ENCODE data around the gene RAE1. TPM values are rescaled to one million over a fixed set of nuclear protein-coding genes. Genes with fewer than 3 reads are reported as not detected.

Gene RAE1
- total and polyA plus RNA-seq, 7 donors: 9.1 to 23.6 (median 14.7) TPM

DNA sequence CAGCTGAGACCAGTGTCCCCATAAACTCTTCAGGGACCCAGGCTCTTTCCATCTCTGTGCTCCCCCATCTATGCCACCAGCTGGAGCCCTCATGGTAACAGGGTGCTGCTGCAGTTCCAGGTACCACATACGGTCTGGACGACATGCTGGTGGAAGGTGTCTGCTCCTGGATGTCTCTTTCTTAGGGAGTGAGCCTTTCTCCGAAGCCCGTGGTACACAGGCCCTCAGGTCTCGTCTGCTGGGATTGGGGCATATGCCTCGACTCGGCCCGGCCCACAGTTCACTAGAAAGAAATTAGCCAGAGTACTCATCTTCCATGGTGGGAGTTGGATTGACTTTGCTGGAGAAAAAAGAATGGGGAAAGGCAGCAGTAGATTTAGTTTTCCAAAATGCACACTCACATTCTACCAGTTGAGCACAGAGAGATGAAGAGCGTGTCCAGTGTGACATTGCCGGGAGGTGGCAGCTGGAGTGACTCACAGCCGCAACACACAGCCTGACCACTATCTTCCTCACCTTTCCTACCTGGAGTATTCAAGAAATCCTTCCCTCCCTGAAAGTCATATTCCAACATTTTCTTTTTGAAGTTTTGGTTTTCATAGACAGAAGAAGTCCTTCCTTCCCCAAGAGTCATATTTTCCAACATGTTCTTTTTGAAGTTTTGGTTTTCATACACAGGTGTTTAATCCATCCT, 40.1 kb upstream of the RAE1 start:
- TF ChIP-seq, protein P1, sequence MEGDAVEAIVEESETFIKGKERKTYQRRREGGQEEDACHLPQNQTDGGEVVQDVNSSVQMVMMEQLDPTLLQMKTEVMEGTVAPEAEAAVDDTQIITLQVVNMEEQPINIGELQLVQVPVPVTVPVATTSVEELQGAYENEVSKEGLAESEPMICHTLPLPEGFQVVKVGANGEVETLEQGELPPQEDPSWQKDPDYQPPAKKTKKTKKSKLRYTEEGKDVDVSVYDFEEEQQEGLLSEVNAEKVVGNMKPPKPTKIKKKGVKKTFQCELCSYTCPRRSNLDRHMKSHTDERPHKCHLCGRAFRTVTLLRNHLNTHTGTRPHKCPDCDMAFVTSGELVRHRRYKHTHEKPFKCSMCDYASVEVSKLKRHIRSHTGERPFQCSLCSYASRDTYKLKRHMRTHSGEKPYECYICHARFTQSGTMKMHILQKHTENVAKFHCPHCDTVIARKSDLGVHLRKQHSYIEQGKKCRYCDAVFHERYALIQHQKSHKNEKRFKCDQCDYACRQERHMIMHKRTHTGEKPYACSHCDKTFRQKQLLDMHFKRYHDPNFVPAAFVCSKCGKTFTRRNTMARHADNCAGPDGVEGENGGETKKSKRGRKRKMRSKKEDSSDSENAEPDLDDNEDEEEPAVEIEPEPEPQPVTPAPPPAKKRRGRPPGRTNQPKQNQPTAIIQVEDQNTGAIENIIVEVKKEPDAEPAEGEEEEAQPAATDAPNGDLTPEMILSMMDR (IDR thresholded peaks at IDR 0.05): no peak
- no peak overlapping the region for H3K4me3 ChIP-seq
- WGBS, 3 donors: 92 to 95% (median 93%) methylated on average over 11 of the region's 11 CpGs
- no peak overlapping the region for H3K27ac ChIP-seq
- H3K4me1 ChIP-seq: no peaks in the 10 kb centered on the region
- DNase-seq: no peak
- intact Hi-C loops (cut with DNase I): no loop called here
- H3K27me3 ChIP-seq (ENCODE audit: insufficient read depth in 3 of 3, low read length in 2 of 3): peaks cover 0 to 18% (median 4%) of the 10 kb centered on the region in 3 donors
- no peak for ATAC-seq
- H3K9me3 ChIP-seq: no peaks in the 10 kb centered on the region
- no peaks in the 10 kb centered on the region for H3K36me3 ChIP-seq (ENCODE audit: insufficient read depth in 1 of 2, low read depth in 1 of 2)

DNA sequence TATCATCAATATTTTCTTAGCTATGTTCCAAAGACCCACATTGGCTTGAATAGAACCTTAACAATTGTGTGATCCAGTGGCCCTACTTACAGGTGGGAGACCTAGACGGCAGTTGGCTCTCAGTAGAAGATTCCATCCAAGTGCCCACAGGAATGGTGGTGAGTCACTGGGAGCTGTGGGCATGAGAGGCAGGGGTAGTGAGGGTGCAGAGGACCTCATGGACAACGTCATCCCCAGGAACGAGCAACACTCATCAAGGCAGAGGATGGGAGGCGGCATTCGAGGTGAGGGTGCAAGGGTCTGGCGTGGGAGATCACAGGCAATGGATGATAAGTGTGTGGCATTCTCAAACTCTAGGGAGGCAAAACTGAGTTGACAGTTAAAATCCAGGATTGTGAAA, 38.9 kb upstream of the RAE1 start:
- DNase-seq (no peak), ATAC-seq (no peak)
- no peaks in the 10 kb centered on the region for H3K9me3 ChIP-seq
- no peaks in the 10 kb centered on the region for H3K36me3 ChIP-seq (ENCODE audit: insufficient read depth in 1 of 2, low read depth in 1 of 2)
- H3K4me3 ChIP-seq: no peak overlapping the region
- TF ChIP-seq, protein P1 (IDR thresholded peaks at IDR 0.05): no peak
- H3K4me1 ChIP-seq: no peaks in the 10 kb centered on the region
- no peak overlapping the region for H3K27ac ChIP-seq
- peaks cover 0 to 18% (median 4%) of the 10 kb centered on the region in 3 donors for H3K27me3 ChIP-seq (ENCODE audit: insufficient read depth in 3 of 3, low read length in 2 of 3)
- intact Hi-C loops (cut with DNase I): no loop called here
- WGBS, 3 donors: 88 to 90% (median 90%) methylated on average over 6 of the region's 6 CpGs

DNA sequence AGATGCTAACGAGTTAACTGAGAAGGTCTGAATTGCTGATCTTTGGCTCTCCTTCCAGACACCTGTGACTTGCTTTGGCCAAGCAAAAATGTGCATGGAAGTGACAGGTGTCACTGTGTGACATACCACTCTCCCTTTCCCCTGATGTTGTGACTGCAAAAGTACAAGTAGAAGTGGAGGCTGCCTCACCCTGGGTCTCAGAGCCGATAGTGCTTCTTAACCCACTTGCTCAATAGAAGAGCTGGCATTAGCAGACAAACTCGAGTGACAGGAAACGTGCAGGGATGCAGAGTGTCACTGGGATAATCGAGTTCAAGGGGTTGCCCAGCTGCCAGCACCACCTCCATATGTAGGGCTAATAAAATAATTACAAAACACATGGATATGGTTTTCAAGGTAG, 37.8 kb upstream of the RAE1 start:
- no peak for DNase-seq
- Histone ChIP-seq H3K27me3 (ENCODE audit: insufficient read depth in 3 of 3, low read length in 2 of 3) (peaks cover 0 to 18% (median 0%) of the 10 kb centered on the region in 3 donors), H3K27ac (no peak overlapping the region), H3K4me3 (no peak overlapping the region), H3K9me3 (no peaks in the 10 kb centered on the region), H3K4me1 (no peaks in the 10 kb centered on the region), H3K36me3 (ENCODE audit: insufficient read depth in 1 of 2, low read depth in 1 of 2) (no peaks in the 10 kb centered on the region)
- ATAC-seq: no peak
- TF ChIP-seq, protein P1 (IDR thresholded peaks at IDR 0.05): no peak
- WGBS, 3 donors: 30 to 47% (median 30%) methylated on average over 5 of the region's 5 CpGs
- intact Hi-C loops (cut with DNase I): no loop called here

DNA sequence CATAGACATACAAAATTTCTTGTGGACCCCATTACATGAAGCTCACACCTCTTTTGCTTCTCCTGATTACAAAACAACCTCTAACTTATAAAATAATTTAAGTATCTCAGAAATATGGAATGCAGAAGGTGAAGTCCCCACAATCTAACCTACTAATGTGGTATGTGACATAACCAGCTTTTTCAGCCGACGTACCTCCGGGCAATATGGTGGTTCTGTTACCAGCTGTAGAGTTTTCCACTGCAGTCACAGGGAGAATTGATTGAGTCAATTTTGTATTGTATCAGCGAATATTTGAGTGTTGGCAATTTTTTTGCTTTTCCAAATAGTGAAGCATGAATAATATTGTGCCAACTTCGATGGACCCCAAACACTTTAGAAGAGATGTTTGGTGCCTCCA, 37.1 kb upstream of the RAE1 start:
- H3K36me3 ChIP-seq (ENCODE audit: insufficient read depth in 1 of 2, low read depth in 1 of 2): no peaks in the 10 kb centered on the region
- TF ChIP-seq, protein P1 (IDR thresholded peaks at IDR 0.05): no peak
- H3K27me3 ChIP-seq (ENCODE audit: insufficient read depth in 3 of 3, low read length in 2 of 3): peaks cover 0 to 18% (median 0%) of the 10 kb centered on the region in 3 donors
- no peaks in the 10 kb centered on the region for H3K9me3 ChIP-seq
- H3K27ac ChIP-seq: no peak overlapping the region
- WGBS, 3 donors: 85 to 93% (median 86%) methylated on average over 5 of the region's 5 CpGs
- ATAC-seq (no peak), DNase-seq (no peak)
- no peak overlapping the region for H3K4me3 ChIP-seq
- intact Hi-C loops (cut with DNase I): no loop called here
- H3K4me1 ChIP-seq: no peaks in the 10 kb centered on the region
